Loucy (cell line): Measurements from ENCODE around the gene MUCL3.
"Not testable (repeated sequence)": the region's sequence is repeated elsewhere in the genome, so short reads cannot be mapped to it uniquely, and the experiment has no call there.

Source experiments
- CTCF ChIP-seq: fragments of 200-600 bp; sonication (generic); conservative IDR thresholded peaks from 2 replicates; pipeline ENCODE4 v1.5.1; 2014; ENCODE audit warnings: mild to moderate bottlenecking, antibody characterized with exemption, low read length
- EZH2phosphoT487 ChIP-seq: fragments of 200-600 bp; IDR thresholded peaks from 2 replicates; pipeline ENCODE4 v1.6.1; 2018; ENCODE audit warnings: antibody characterized with exemption, mild to moderate bottlenecking, moderate library complexity, borderline replicate concordance

DNA sequence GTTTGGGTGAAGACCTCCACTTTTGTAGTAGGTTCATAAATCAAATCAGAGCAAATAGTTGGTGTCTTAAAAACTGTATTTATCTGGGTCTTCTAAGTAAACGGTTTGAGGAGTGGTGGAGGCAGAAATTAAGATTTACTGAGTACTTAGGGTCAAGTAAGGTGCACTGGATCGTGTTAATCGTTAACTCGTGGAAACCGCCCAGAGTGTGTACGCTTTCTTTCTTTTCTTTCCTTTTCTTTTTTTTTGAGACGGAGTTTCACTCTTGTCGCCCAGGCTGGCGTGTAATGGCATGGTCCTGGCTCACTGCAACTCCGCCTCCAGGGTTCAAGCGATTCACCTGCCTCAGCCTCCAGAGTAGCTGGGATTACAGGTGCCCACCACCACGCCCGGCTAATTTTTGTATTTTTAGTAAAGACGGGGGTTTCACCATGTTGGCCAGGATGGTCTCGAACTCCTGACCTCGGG lies 33.4 kb upstream of the MUCL3 start:
- not testable (repeated sequence) for TF ChIP-seq EZH2phosphoT487, CTCF
